Upper lobe of left lung (tissue), 4 donors: Measurements from ENCODE around the gene NOS1AP.

Experiments
- CTCF ChIP-seq, 6 experiments: fragments of 450-650 bp in 4 of 6; fragments of 200-600 bp in 2 of 6; sonication (generic) in 2 of 6; IDR thresholded peaks; one replicate each; pipeline ENCODE4 v1.5.1; 2016 to 2019; ENCODE audit warnings: antibody characterized with exemption in 6 of 6
- EP300 ChIP-seq, 4 donors: sonication (generic); formaldehyde crosslinking; IDR thresholded peaks; one replicate each; pipeline ENCODE4 v1.5.1; 2017; ENCODE audit warnings: antibody characterized with exemption in 4 of 4, control low read depth in 2 of 4
- POLR2A ChIP-seq, 4 donors: fragments of 450-650 bp; IDR thresholded peaks; one replicate each; pipeline ENCODE4 v1.5.1; 2016 to 2017; ENCODE audit warnings: antibody characterized with exemption in 4 of 4, mild to moderate bottlenecking in 2 of 4
- POLR2AphosphoS5 ChIP-seq, 2 donors: sonication (generic); formaldehyde crosslinking; IDR thresholded peaks; one replicate each; pipeline ENCODE4 v1.5.1; 2017; ENCODE audit warnings: antibody characterized with exemption in 2 of 2

DNA sequence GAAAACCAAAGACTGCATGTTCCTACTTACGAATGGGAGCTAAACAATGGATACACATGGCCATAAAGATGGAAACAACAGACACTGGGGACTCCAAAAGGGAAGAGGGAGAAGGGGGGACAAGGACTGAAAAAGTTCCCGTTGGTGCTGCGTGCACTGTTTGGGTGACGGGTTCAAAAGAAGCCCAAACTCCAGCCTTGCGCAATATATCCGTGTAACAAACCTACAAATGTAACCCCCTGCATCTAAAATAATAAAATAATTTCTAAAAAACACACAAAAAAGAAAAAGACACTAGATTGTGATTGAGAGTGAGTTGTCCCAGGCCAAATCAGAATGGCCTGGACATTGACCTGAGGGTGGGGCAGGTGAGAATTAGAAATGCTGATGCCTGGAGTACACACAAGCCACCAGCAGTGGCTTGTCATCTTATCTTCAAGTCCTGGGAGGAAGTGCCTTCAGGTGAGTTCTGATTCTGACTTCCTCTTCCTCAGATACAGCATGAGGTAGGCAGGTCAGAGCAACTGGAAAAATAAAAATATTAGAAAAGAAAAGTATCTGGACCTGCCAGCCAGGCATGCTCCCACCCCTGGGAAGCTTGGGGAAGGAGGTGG is 252.4 kb downstream of the NOS1AP start:
- TF ChIP-seq POLR2A (IDR thresholded peaks at IDR 0.05) (no peak), POLR2AphosphoS5 (IDR thresholded peaks at IDR 0.05) (no peak), EP300 (IDR thresholded peaks at IDR 0.05) (no peak), CTCF (IDR thresholded peaks at IDR 0.05) (no peak)
